GM12872 (cell line): ENCODE results near the gene SUN3.

Experiments used
- CTCF ChIP-seq: IDR thresholded peaks from 3 replicates; pipeline ENCODE4 v1.5.1; 2011; ENCODE audit warnings: low read depth, mild to moderate bottlenecking, low read length, moderate library complexity; ENCODE audit not compliant: insufficient read depth

The SUN3 gene

GRCh38 chr7:47956220-47956619 lies 72.7 kb downstream of the SUN3 start:
- TF ChIP-seq CTCF: no peak

- no peak for TF ChIP-seq CTCF
Measured at GRCh38 chr7:47954231-47954911, 74.5 kb downstream of the SUN3 start.

GRCh38 chr7:47953822-47954221 lies 75.1 kb downstream of the SUN3 start:
- TF ChIP-seq CTCF: no peak

- no peak for TF ChIP-seq CTCF
Measured at GRCh38 chr7:47952224-47952623, 76.7 kb downstream of the SUN3 start.

GRCh38 chr7:47951374-47951773 lies 77.5 kb downstream of the SUN3 start:
- TF ChIP-seq CTCF: no peak

- no peak for TF ChIP-seq CTCF
Measured at GRCh38 chr7:47950714-47951113, 78.2 kb downstream of the SUN3 start.

- TF ChIP-seq CTCF: no peak
Measured at GRCh38 chr7:47949703-47950102, 79.2 kb downstream of the SUN3 start.
